GM12878 (cell line): ENCODE measurements around the gene PFKFB3. TPM values are rescaled to one million over a fixed set of nuclear protein-coding genes. Genes with fewer than 3 reads are reported as not detected.

Experiments
- ATAC-seq: fragments of 200-7000 bp; cut with Tn5 transposase; 3 replicates; pipeline ENCODE4 v1.9.1; 2020; ENCODE audit warnings: mild to moderate bottlenecking, moderate library complexity
- BruUV-seq: library from RNA; stranded (reverse); fragments of 400-500 nt; replicated peaks from 2 replicates; lab custom pipeline; 2021; lab: Mats Ljungman, UMichigan
- CTCF ChIA-PET: fragments of 300-600 bp; sonication (Branson Sonifier 250); formaldehyde crosslinking; extraction: SDS; loops from one replicate; lab custom pipeline; 2021; ENCODE audit warnings: inconsistent platforms; lab: Yijun Ruan, JAX
- POLR2A ChIA-PET: fragments of 350-600 bp; formaldehyde crosslinking; extraction: SDS; loops from one replicate; lab custom pipeline; 2021; ENCODE audit warnings: inconsistent platforms; lab: Charles Lee
- RAD21 ChIA-PET: fragments of 300-600 bp; sonication (Branson Sonifier 250); formaldehyde crosslinking; loops from one replicate; lab custom pipeline; 2023; ENCODE audit warnings: antibody characterized with exemption; ENCODE audit not compliant: unreplicated experiment; lab: Charles Lee
- SMC1A ChIA-PET: fragments of 300-600 bp; sonication (Branson Sonifier 250); formaldehyde crosslinking; loops from one replicate; lab custom pipeline; 2023; ENCODE audit not compliant: unreplicated experiment, uncharacterized antibody; lab: Charles Lee
- DNase-seq: peaks from one replicate; pipeline ENCODE4 v3.0.0-alpha.2; 2011; ENCODE audit warnings: low read depth, low spot score
- FAIRE-seq: peaks from 3 replicates; lab custom pipeline; 2011; peaks lifted over from hg19 to GRCh38; lab: Jason Lieb, UNC
- H2AFZ ChIP-seq: 2 replicates; pipeline ENCODE4 v1.6.0; 2011; ENCODE audit warnings: low read depth, low read length, control low read depth; ENCODE audit not compliant: control insufficient read depth
- H3K27ac ChIP-seq: 2 replicates; pipeline ENCODE4 v1.5.1; 2011; ENCODE audit warnings: control low read depth; ENCODE audit not compliant: control insufficient read depth, insufficient read depth
- H3K27me3 ChIP-seq, 2 experiments: replicated peaks in 1 of 2; 2 replicates each; pipeline versions ENCODE4 v1.6.0 to v1.6.1; 2011; ENCODE audit warnings: low read length in 1 of 2; ENCODE audit not compliant: control insufficient read depth in 2 of 2, insufficient read depth in 2 of 2
- H3K36me3 ChIP-seq, 2 experiments: 2 replicates each; pipeline ENCODE4 v1.5.1; 2011; ENCODE audit warnings: low read length in 1 of 2; ENCODE audit not compliant: control insufficient read depth in 2 of 2, insufficient read depth in 2 of 2
- H3K4me1 ChIP-seq: 2 replicates; pipeline ENCODE4 v1.6.1; 2011; ENCODE audit warnings: mild to moderate bottlenecking, low read length, moderate library complexity, mixed read lengths; ENCODE audit not compliant: control insufficient read depth, insufficient read depth
- H3K4me2 ChIP-seq: 2 replicates; pipeline ENCODE4 v1.6.0; 2011; ENCODE audit warnings: control low read depth; ENCODE audit not compliant: control insufficient read depth, insufficient read depth
- H3K4me3 ChIP-seq: fragments of 200-600 bp; sonication (generic); 2 replicates; pipeline ENCODE4 v1.5.1; 2016
- H3K79me2 ChIP-seq: 2 replicates; pipeline ENCODE4 v1.6.0; 2011; ENCODE audit warnings: low read length; ENCODE audit not compliant: control insufficient read depth, insufficient read depth
- H3K9ac ChIP-seq: 2 replicates; pipeline ENCODE4 v1.8.0; 2011; ENCODE audit warnings: low read length, control low read depth, mixed read lengths; ENCODE audit not compliant: control insufficient read depth, insufficient read depth
- H3K9me3 ChIP-seq: replicated peaks from 3 replicates; pipeline ENCODE4 v1.5.1; 2011; ENCODE audit warnings: mild to moderate bottlenecking, low read length; ENCODE audit not compliant: control insufficient read depth, insufficient read depth
- H4K20me1 ChIP-seq: 2 replicates; pipeline ENCODE4 v1.6.0; 2011; ENCODE audit not compliant: control insufficient read depth, insufficient read depth
- CBFB ChIP-seq: IDR thresholded peaks from 2 replicates; pipeline ENCODE4 v1.6.1; 2016; ENCODE audit warnings: antibody characterized with exemption, low read depth
- CEBPZ ChIP-seq: fragments of 150-350 bp; IDR thresholded peaks from 2 replicates; pipeline ENCODE4 v1.6.1; 2016; ENCODE audit warnings: low read depth, low read length
- E2F4 ChIP-seq: IDR thresholded peaks from 2 replicates; pipeline ENCODE4 v1.6.1; 2012; ENCODE audit warnings: low read depth, low read length, improper control_type of control experiment
- EP300 ChIP-seq, 2 experiments: fragments of 150-350 bp in 1 of 2; IDR thresholded peaks; 2 replicates each; pipeline ENCODE4 v1.6.1; 2011 to 2012; ENCODE audit warnings: low read depth in 2 of 2, low read length in 2 of 2, borderline replicate concordance in 1 of 2, improper control_type of control experiment in 1 of 2, inconsistent platforms in 1 of 2; ENCODE audit not compliant: control insufficient read depth in 1 of 2
- GATAD2B ChIP-seq: fragments of 450-650 bp; conservative IDR thresholded peaks from 2 replicates; pipeline ENCODE4 v1.6.1; 2017; ENCODE audit warnings: low read depth, mild to moderate bottlenecking, moderate library complexity
- IKZF2 ChIP-seq, 2 experiments: fragments of 450-650 bp; IDR thresholded peaks; 2 replicates each; pipeline ENCODE4 v1.6.1; 2017; ENCODE audit warnings: mild to moderate bottlenecking in 2 of 2, moderate library complexity in 2 of 2
- MLLT1 ChIP-seq: fragments of 450-650 bp; IDR thresholded peaks from 2 replicates; pipeline ENCODE4 v1.6.1; 2016; ENCODE audit warnings: mild to moderate bottlenecking
- NFYA ChIP-seq: IDR thresholded peaks from 2 replicates; pipeline ENCODE4 v1.6.1; 2011; ENCODE audit warnings: low read depth, mild to moderate bottlenecking, low read length, improper control_type of control experiment, borderline replicate concordance
- RB1 ChIP-seq: fragments of 450-650 bp; formaldehyde crosslinking; IDR thresholded peaks from 2 replicates; pipeline ENCODE4 v1.6.1; 2017; ENCODE audit warnings: mild to moderate bottlenecking, borderline replicate concordance
- SREBF2 ChIP-seq: IDR thresholded peaks from 2 replicates; pipeline ENCODE4 v1.6.1; 2012; ENCODE audit warnings: mild to moderate bottlenecking, low read length
- SRF ChIP-seq, 2 experiments: IDR thresholded peaks; 2 replicates each; pipeline ENCODE4 v1.6.1; 2011; ENCODE audit warnings: low read depth in 2 of 2, low read length in 2 of 2, mild to moderate bottlenecking in 1 of 2, moderate library complexity in 1 of 2
- TARDBP ChIP-seq: IDR thresholded peaks from 2 replicates; pipeline ENCODE4 v1.6.1; 2016; ENCODE audit warnings: borderline replicate concordance
- ZBTB40 ChIP-seq: fragments of 450-650 bp; IDR thresholded peaks from 2 replicates; pipeline ENCODE4 v1.6.1; 2016; ENCODE audit warnings: mild to moderate bottlenecking, moderate library complexity, borderline replicate concordance
- WGBS: methylation state at CpG from one replicate; pipeline ENCODE4 v1.1.6; 2016; ENCODE audit warnings: low lambda C conversion rate; ENCODE audit not compliant: insufficient replicate concordance, insufficient coverage; ENCODE audit errors: missing lambda C conversion rate; 5-methylcytosine and 5-hydroxymethylcytosine counted together
- in situ Hi-C: fragments of 300-500 bp; cut with MboI; formaldehyde crosslinking; loops from 9 replicates; pipeline ENCODE4 v1.14.3; 2018; ENCODE audit warnings: mixed read lengths
- intact Hi-C: fragments of 100-400 bp; cut with micrococcal nuclease; formaldehyde crosslinking; loops from one replicate; pipeline ENCODE4 v1.14.2; 2022; ENCODE audit not compliant: unreplicated experiment
- polyA plus RNA-seq, 11 experiments: library from polyadenylated mRNA; depleted of rRNA in 4 of 11; unstranded in 6 of 11; stranded (reverse) in 5 of 11; fragments of >200 nt; fragmentation: Nextera tagmentation in 4 of 11; fragmentation: Illumina TruSeq in 1 of 11; extraction: Ambion mirVana in 4 of 11; extraction: Trizol in 1 of 11; gene quantifications; 1 replicate in 1 of 11; 2 replicates in 10 of 11; pipeline versions ENCODE4 v1.2.1 to v1.2.3, GENCODE V29; 2011 to 2016; ENCODE audit warnings: inconsistent platforms in 2 of 11, missing spikeins in 2 of 11, low read depth in 1 of 11
- total RNA-seq, 4 experiments: library from RNA; depleted of rRNA in 3 of 4; stranded (reverse); fragments of >200 nt in 3 of 4; fragmentation: Illumina TruSeq in 1 of 4; extraction: Trizol in 1 of 4; gene quantifications; 2 replicates each; pipeline versions ENCODE4 v1.2.1 to v1.2.3, GENCODE V29; 2013 to 2021

PFKFB3 gene
- total and polyA plus RNA-seq, 10 of the 15 experiments (the other 5 are each of a cell fraction or from before 2014, with no cell fraction given): 1.6 to 46.7 (median 13.7) TPM

GRCh38 chr10:6216916-6217315 is 14.2 kb downstream of the PFKFB3 start:
- in situ Hi-C loops: no loop called here
- H2AFZ ChIP-seq: no peak overlapping the region
- CTCF ChIA-PET: no interaction called here
- ATAC-seq (no peak), DNase-seq (no peak)
- WGBS: 83% methylated on average over 18 of the region's 20 CpGs
- H3K4me2 ChIP-seq: no peak overlapping the region
- no TSS peak for BruUV-seq
- no peaks in the 10 kb centered on the region; the same call in 1 of the 2 replicates for H4K20me1 ChIP-seq
- H3K27ac ChIP-seq: no peak overlapping the region
- no peak overlapping the region for H3K9ac ChIP-seq
- TF ChIP-seq CBFB (no peak), TARDBP (no peak), RB1 (no peak), NFYA (no peak), EP300 (IDR thresholded peaks at IDR 0.05; ENCODE audit: borderline replicate concordance in 1 of 2, control insufficient read depth in 1 of 2, low read depth in 2 of 2, low read length in 2 of 2) (no peak), IKZF2 (IDR thresholded peaks at IDR 0.05) (no peak), GATAD2B (no peak), SREBF2 (no peak), MLLT1 (no peak), ZBTB40 (no peak), CEBPZ (no peak), SRF (IDR thresholded peaks at IDR 0.05; ENCODE audit: low read depth in 2 of 2, low read length in 2 of 2) (no peak), E2F4 (no peak)
- TF ChIP-seq, all 136 proteins: peak for 0
- no peaks in the 10 kb centered on the region for H3K27me3 ChIP-seq
- peaks cover 20 to 42% of the 10 kb centered on the region in 2 experiments; a peak in 3 of 4 replicates for H3K36me3 ChIP-seq
- FAIRE-seq: no peak
- H3K79me2 ChIP-seq: no peaks in the 10 kb centered on the region
- no peaks in the 10 kb centered on the region for H3K4me1 ChIP-seq
- intact Hi-C loops: no loop called here
- ChIA-PET RAD21 (interaction anchor here (1.0 kb wide), 1 partner anchor 189 kb away, joined by 3 read pairs; no protein-coding TSS in a partner anchor), SMC1A (interaction anchor here (1.0 to 2.0 kb wide), 2 partner anchors 182 to 326 kb away, joined by 3 to 6 read pairs; no protein-coding TSS in a partner anchor), POLR2A (no interaction called here)
- H3K4me3 ChIP-seq: no peak overlapping the region
- H3K9me3 ChIP-seq: no peaks in the 10 kb centered on the region
